WTC11 (cell line): ENCODE results near the gene RNF149. TPM values are rescaled to one million over a fixed set of nuclear protein-coding genes. Genes with fewer than 3 reads are reported as not detected.

Experiments
- ATAC-seq: fragments of 200-7000 bp; cut with Tn5 transposase; 2 replicates; pipeline ENCODE4 v1.10.0; 2021; ENCODE audit warnings: mild to moderate bottlenecking, moderate library complexity
- CTCF ChIA-PET: fragments of 300-600 bp; sonication (Branson Sonifier 250); formaldehyde crosslinking; loops from one replicate; lab custom pipeline; 2021; ENCODE audit warnings: antibody characterized with exemption; lab: Charles Lee
- POLR2A ChIA-PET: fragments of 350-600 bp; sonication (Branson Sonifier 250); formaldehyde crosslinking; loops from one replicate; lab custom pipeline; 2021; ENCODE audit warnings: antibody characterized with exemption; lab: Charles Lee
- DNase-seq: peaks from one replicate; pipeline ENCODE4 v3.0.0; 2021; ENCODE audit warnings: low spot score
- H3K27ac Mint-ChIP-seq: 2 replicates; pipeline ENCODE4 v1.8.0; 2021; ENCODE audit warnings: mixed read lengths
- H3K27me3 Mint-ChIP-seq: 2 replicates; pipeline ENCODE4 v1.8.0; 2021; ENCODE audit warnings: low read depth, mild to moderate bottlenecking, moderate library complexity, mixed read lengths
- H3K36me3 Mint-ChIP-seq: 2 replicates; pipeline ENCODE4 v1.8.0; 2021; ENCODE audit warnings: mixed read lengths
- H3K4me1 Mint-ChIP-seq: 2 replicates; pipeline ENCODE4 v1.8.0; 2022; ENCODE audit warnings: mixed read lengths
- H3K4me3 Mint-ChIP-seq: 2 replicates; pipeline ENCODE4 v1.8.0; 2021; ENCODE audit warnings: mild to moderate bottlenecking, moderate library complexity, mixed read lengths
- H3K9me3 Mint-ChIP-seq: 2 replicates; pipeline ENCODE4 v1.8.0; 2021; ENCODE audit warnings: mixed read lengths
- ATF1 ChIP-seq: sonication (generic); formaldehyde crosslinking; IDR thresholded peaks from 2 replicates; pipeline ENCODE4 v1.8.1; 2023; ENCODE audit warnings: mild to moderate bottlenecking, moderate library complexity, missing genetic modification reagents
- ATF3 ChIP-seq: sonication (generic); formaldehyde crosslinking; conservative IDR thresholded peaks from 2 replicates; pipeline ENCODE4 v1.8.1; 2022; ENCODE audit warnings: mild to moderate bottlenecking, missing genetic modification reagents
- FOXJ3 ChIP-seq: sonication (generic); formaldehyde crosslinking; IDR thresholded peaks from 2 replicates; pipeline ENCODE4 v1.9.0; 2021; ENCODE audit warnings: missing genetic modification reagents, mild to moderate bottlenecking, borderline replicate concordance
- IRF1 ChIP-seq: sonication (generic); formaldehyde crosslinking; IDR thresholded peaks from 2 replicates; pipeline ENCODE4 v1.8.0; 2023; ENCODE audit warnings: missing genetic modification reagents
- KAT7 ChIP-seq: sonication (generic); formaldehyde crosslinking; IDR thresholded peaks from 2 replicates; pipeline ENCODE4 v1.8.1; 2023; ENCODE audit warnings: missing genetic modification reagents, mild to moderate bottlenecking, borderline replicate concordance
- MXD4 ChIP-seq: fragments of 250-450 bp; sonication (Bioruptor Pico); IDR thresholded peaks from 2 replicates; pipeline ENCODE4 v1.8.0; 2021; ENCODE audit warnings: mild to moderate bottlenecking, moderate library complexity, borderline replicate concordance
- NFATC4 ChIP-seq: fragments of 250-450 bp; sonication (Bioruptor Pico); IDR thresholded peaks from 2 replicates; pipeline ENCODE4 v1.9.0; 2021; ENCODE audit warnings: mild to moderate bottlenecking
- NFYB ChIP-seq: sonication (generic); formaldehyde crosslinking; conservative IDR thresholded peaks from 2 replicates; pipeline ENCODE4 v1.8.0; 2022; ENCODE audit warnings: low read depth, missing genetic modification reagents
- NR2C2 ChIP-seq: sonication (generic); formaldehyde crosslinking; IDR thresholded peaks from 2 replicates; pipeline ENCODE4 v1.8.0; 2022; ENCODE audit warnings: mild to moderate bottlenecking, missing genetic modification reagents
- PRRX2 ChIP-seq: fragments of 250-450 bp; sonication (Bioruptor Pico); IDR thresholded peaks from 2 replicates; pipeline ENCODE4 v1.8.0; 2021; ENCODE audit warnings: mild to moderate bottlenecking
- RORB ChIP-seq: fragments of 250-450 bp; sonication (Bioruptor Pico); IDR thresholded peaks from 2 replicates; pipeline ENCODE4 v1.9.0; 2021; ENCODE audit warnings: mild to moderate bottlenecking
- ZNF263 ChIP-seq: sonication (generic); formaldehyde crosslinking; IDR thresholded peaks from 2 replicates; pipeline ENCODE4 v1.8.1; 2022; ENCODE audit warnings: low read depth, mild to moderate bottlenecking, moderate library complexity, missing genetic modification reagents
- ZNF317 ChIP-seq: sonication (generic); formaldehyde crosslinking; IDR thresholded peaks from 2 replicates; pipeline ENCODE4 v1.8.1; 2023; ENCODE audit warnings: low read depth, mild to moderate bottlenecking, moderate library complexity, missing genetic modification reagents, borderline replicate concordance
- ZNF396 ChIP-seq: fragments of 250-450 bp; sonication (Bioruptor Pico); IDR thresholded peaks from 2 replicates; pipeline ENCODE4 v1.8.0; 2021; ENCODE audit warnings: mild to moderate bottlenecking, moderate library complexity, borderline replicate concordance
- ZNF423 ChIP-seq: fragments of 250-450 bp; sonication (Bioruptor Pico); IDR thresholded peaks from 2 replicates; pipeline ENCODE4 v2.1.2; 2022; ENCODE audit warnings: mild to moderate bottlenecking, moderate library complexity
- ZNF671 ChIP-seq: fragments of 250-450 bp; sonication (Bioruptor Pico); IDR thresholded peaks from 2 replicates; pipeline ENCODE4 v1.8.0; 2021; ENCODE audit warnings: mild to moderate bottlenecking
- total RNA-seq: library from RNA; stranded (reverse); gene quantifications from 3 replicates; pipeline ENCODE4 v1.2.3, GENCODE V29; 2021
- TF ChIP-seq, protein P1 (sequence below): sonication (generic); formaldehyde crosslinking; IDR thresholded peaks from 2 replicates; pipeline ENCODE4 v1.8.1; 2023; ENCODE audit warnings: mild to moderate bottlenecking, moderate library complexity, missing genetic modification reagents
- TF ChIP-seq, protein P2 (sequence below): sonication (generic); formaldehyde crosslinking; IDR thresholded peaks from 2 replicates; pipeline ENCODE4 v1.8.1; 2022; ENCODE audit warnings: missing genetic modification reagents, borderline replicate concordance
- TF ChIP-seq, protein P3 (sequence below): sonication (generic); formaldehyde crosslinking; IDR thresholded peaks from 2 replicates; pipeline ENCODE4 v1.8.1; 2023; ENCODE audit warnings: mild to moderate bottlenecking, missing genetic modification reagents, borderline replicate concordance

The RNF149 gene
- total RNA-seq, 1 experiment from 2014 or later: 25.6 TPM

DNA sequence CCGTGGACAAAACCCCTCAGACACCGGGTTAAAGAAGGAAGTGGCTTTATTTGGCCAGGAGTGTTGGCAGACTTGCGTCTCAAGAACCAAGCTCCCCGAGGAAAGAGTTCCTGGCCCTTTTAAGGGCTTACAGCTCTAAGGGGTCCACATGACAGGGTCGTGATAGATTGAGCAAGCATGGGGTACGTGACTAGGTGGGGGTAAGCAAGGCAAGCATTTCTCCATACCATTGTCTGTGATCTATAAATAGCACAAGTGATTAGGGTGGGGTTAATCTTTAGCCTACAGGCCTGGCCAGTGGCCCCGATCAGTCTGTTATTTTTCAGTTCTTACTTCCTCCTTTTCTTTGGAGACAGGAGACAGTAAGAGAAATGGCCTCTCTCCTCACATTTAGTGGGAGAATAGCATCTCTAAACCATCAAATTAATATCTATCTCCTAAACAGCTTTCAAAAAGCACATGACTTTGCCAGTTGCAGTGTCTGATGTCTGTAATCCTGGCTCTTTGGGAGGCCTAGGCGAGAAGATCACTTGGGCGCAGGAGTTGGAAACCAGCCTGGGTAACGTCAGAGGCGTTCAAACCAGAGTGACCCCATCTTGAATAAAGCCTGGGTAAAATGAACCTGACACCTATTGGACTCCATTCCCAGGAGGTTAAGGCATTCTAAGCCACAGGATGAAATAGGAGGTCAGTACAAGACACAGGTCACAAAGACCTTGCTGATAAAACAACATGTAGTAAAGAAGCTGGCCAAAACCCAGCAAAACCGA is 74.1 kb downstream of the RNF149 start:
- no peak overlapping the region for H3K27ac Mint-ChIP-seq
- H3K4me3 Mint-ChIP-seq: no peak overlapping the region
- H3K9me3 Mint-ChIP-seq: peaks cover 48% of the 10 kb centered on the region
- peaks cover 7% of the 10 kb centered on the region for H3K4me1 Mint-ChIP-seq
- ChIA-PET POLR2A (no interaction called here), CTCF (no interaction called here)
- peaks cover 29% of the 10 kb centered on the region for H3K36me3 Mint-ChIP-seq
- ATAC-seq (no peak), DNase-seq (no peak)
- H3K27me3 Mint-ChIP-seq: no peaks in the 10 kb centered on the region
- no peak for TF ChIP-seq ZNF317 (CRISPR knock-in tag)
- TF ChIP-seq ZNF423 (CRISPR knock-in tag): no peak
- no peak for TF ChIP-seq ATF1
- no peak for TF ChIP-seq ZNF671 (CRISPR knock-in tag)
- no peak for TF ChIP-seq NFYB (CRISPR knock-in tag)
- no peak for TF ChIP-seq FOXJ3
- TF ChIP-seq NR2C2 (CRISPR knock-in tag): no peak
- TF ChIP-seq RORB: no peak
- TF ChIP-seq, protein P1, sequence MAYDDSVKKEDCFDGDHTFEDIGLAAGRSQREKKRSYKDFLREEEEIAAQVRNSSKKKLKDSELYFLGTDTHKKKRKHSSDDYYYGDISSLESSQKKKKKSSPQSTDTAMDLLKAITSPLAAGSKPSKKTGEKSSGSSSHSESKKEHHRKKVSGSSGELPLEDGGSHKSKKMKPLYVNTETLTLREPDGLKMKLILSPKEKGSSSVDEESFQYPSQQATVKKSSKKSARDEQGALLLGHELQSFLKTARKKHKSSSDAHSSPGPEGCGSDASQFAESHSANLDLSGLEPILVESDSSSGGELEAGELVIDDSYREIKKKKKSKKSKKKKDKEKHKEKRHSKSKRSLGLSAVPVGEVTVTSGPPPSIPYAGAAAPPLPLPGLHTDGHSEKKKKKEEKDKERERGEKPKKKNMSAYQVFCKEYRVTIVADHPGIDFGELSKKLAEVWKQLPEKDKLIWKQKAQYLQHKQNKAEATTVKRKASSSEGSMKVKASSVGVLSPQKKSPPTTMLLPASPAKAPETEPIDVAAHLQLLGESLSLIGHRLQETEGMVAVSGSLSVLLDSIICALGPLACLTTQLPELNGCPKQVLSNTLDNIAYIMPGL (CRISPR knock-in tag): no peak
- TF ChIP-seq, protein P2, sequence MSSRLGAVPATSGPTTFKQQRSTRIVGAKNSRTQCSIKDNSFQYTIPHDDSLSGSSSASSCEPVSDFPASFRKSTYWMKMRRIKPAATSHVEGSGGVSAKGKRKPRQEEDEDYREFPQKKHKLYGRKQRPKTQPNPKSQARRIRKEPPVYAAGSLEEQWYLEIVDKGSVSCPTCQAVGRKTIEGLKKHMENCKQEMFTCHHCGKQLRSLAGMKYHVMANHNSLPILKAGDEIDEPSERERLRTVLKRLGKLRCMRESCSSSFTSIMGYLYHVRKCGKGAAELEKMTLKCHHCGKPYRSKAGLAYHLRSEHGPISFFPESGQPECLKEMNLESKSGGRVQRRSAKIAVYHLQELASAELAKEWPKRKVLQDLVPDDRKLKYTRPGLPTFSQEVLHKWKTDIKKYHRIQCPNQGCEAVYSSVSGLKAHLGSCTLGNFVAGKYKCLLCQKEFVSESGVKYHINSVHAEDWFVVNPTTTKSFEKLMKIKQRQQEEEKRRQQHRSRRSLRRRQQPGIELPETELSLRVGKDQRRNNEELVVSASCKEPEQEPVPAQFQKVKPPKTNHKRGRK (CRISPR knock-in tag): no peak
- no peak for TF ChIP-seq ATF3 (CRISPR knock-in tag)
- no peak for TF ChIP-seq ZNF263
- TF ChIP-seq, protein P3, sequence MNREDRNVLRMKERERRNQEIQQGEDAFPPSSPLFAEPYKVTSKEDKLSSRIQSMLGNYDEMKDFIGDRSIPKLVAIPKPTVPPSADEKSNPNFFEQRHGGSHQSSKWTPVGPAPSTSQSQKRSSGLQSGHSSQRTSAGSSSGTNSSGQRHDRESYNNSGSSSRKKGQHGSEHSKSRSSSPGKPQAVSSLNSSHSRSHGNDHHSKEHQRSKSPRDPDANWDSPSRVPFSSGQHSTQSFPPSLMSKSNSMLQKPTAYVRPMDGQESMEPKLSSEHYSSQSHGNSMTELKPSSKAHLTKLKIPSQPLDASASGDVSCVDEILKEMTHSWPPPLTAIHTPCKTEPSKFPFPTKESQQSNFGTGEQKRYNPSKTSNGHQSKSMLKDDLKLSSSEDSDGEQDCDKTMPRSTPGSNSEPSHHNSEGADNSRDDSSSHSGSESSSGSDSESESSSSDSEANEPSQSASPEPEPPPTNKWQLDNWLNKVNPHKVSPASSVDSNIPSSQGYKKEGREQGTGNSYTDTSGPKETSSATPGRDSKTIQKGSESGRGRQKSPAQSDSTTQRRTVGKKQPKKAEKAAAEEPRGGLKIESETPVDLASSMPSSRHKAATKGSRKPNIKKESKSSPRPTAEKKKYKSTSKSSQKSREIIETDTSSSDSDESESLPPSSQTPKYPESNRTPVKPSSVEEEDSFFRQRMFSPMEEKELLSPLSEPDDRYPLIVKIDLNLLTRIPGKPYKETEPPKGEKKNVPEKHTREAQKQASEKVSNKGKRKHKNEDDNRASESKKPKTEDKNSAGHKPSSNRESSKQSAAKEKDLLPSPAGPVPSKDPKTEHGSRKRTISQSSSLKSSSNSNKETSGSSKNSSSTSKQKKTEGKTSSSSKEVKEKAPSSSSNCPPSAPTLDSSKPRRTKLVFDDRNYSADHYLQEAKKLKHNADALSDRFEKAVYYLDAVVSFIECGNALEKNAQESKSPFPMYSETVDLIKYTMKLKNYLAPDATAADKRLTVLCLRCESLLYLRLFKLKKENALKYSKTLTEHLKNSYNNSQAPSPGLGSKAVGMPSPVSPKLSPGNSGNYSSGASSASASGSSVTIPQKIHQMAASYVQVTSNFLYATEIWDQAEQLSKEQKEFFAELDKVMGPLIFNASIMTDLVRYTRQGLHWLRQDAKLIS (CRISPR knock-in tag): no peak
- TF ChIP-seq PRRX2 (CRISPR knock-in tag): no peak
- TF ChIP-seq ZNF396 (CRISPR knock-in tag): no peak
- TF ChIP-seq KAT7: no peak
- TF ChIP-seq NFATC4 (CRISPR knock-in tag): no peak

DNA sequence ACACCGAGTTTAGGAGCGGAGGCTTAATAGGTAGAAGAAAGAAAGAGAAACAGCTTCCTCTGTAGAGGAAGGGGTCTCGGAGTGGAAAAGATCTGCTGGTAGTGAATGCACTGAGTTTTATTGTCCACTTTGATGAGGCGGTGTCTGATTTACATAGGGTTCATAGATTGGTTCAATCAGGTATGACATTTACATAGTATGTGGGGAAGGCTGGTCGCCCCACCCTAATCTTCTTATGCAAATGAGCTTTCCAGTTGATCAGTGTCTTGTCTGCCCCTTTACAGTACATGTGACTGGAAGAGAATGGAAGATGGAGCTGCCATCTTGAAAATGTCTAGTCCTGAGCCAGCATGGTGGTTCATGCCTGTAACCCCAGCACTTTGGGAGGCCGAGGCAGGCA is 75.7 kb downstream of the RNF149 start:
- Mint-ChIP-seq H3K4me3 (no peak overlapping the region), H3K27ac (no peak overlapping the region), H3K9me3 (peaks cover 48% of the 10 kb centered on the region), H3K27me3 (no peaks in the 10 kb centered on the region)
- DNase-seq: no peak
- POLR2A ChIA-PET: interaction anchor here (0.6 kb wide), 1 partner anchor 69 kb away, joined by 3 read pairs; no protein-coding TSS in a partner anchor
- no peak for ATAC-seq
- TF ChIP-seq IRF1 (no peak), MXD4 (CRISPR knock-in tag) (no peak)
- TF ChIP-seq, all 79 proteins: peak for 0
- peaks cover 2% of the 10 kb centered on the region; the same call in 1 of the 2 replicates for H3K4me1 Mint-ChIP-seq
- CTCF ChIA-PET: interaction anchor here (1.1 to 1.8 kb wide), 2 partner anchors 15 to 28 kb away, joined by 3 to 12 read pairs; no protein-coding TSS in a partner anchor
- peaks cover 29% of the 10 kb centered on the region for H3K36me3 Mint-ChIP-seq
